Body of pancreas (tissue), 4 donors: ENCODE results near the gene TNRC18. TPM values are rescaled to one million over a fixed set of nuclear protein-coding genes. Genes with fewer than 3 reads are reported as not detected.
"Not testable (repeated sequence)": the region's sequence is repeated elsewhere in the genome, so short reads cannot be mapped to it uniquely, and the experiment has no call there.

ENCODE experiments used
- ATAC-seq: fragments of 150-250 bp; one replicate; pipeline ENCODE4 v1.9.1; 2016
- DNase-seq, 4 donors: peaks; one replicate each; pipeline ENCODE4 v3.0.0-alpha.2; 2019
- H3K27ac ChIP-seq, 4 donors: fragments of 200-600 bp; sonication (generic); 1 replicate in 3 of 4; 2 replicates in 1 of 4; pipeline versions ENCODE4 v1.5.1 to v1.6.1; 2016 to 2019; ENCODE audit warnings: mild to moderate bottlenecking in 1 of 4, mixed read lengths in 1 of 4, moderate library complexity in 1 of 4
- H3K27me3 ChIP-seq, 2 donors: fragments of 200-600 bp; sonication (generic); one replicate each; pipeline ENCODE4 v1.6.0; 2016; ENCODE audit warnings: mild to moderate bottlenecking in 1 of 2
- H3K36me3 ChIP-seq, 2 donors: fragments of 200-600 bp; sonication (generic); replicated peaks in 1 of 2; 2 replicates each; pipeline ENCODE4 v1.5.1; 2016; ENCODE audit warnings: low read depth in 2 of 2; ENCODE audit not compliant: insufficient read depth in 1 of 2
- H3K4me1 ChIP-seq: fragments of 200-600 bp; sonication (generic); one replicate; pipeline ENCODE4 v1.6.0; 2016
- H3K4me3 ChIP-seq, 2 donors: fragments of 200-600 bp; sonication (generic); 1 replicate in 1 of 2; 2 replicates in 1 of 2; pipeline ENCODE4 v1.5.1; 2016 to 2019
- H3K9me3 ChIP-seq, 3 donors: fragments of 200-600 bp; sonication (generic); 1 replicate in 2 of 3; 2 replicates in 1 of 3; pipeline ENCODE4 v1.5.1; 2016
- POLR2A ChIP-seq, 3 donors: fragments of 450-650 bp; IDR thresholded peaks; one replicate each; pipeline ENCODE4 v1.6.1; 2016; ENCODE audit warnings: antibody characterized with exemption in 3 of 3, mild to moderate bottlenecking in 2 of 3
- WGBS, 2 donors: methylation state at CpG; one replicate each; pipeline ENCODE4 v1.1.5; 2017; 5-methylcytosine and 5-hydroxymethylcytosine counted together
- intact Hi-C: fragments of 100-400 bp; cut with DNase I; formaldehyde crosslinking; loops from one replicate; pipeline ENCODE4 v1.15.1; 2023
- total RNA-seq, 2 donors: library from RNA; depleted of rRNA; stranded (reverse); fragments of >200 nt; gene quantifications; one replicate each; pipeline ENCODE4 v1.1.0, GENCODE V29; 2016
- TF ChIP-seq, protein P1 (sequence below), 7 experiments: fragments of 450-650 bp in 4 of 7; fragments of 200-600 bp in 3 of 7; sonication (generic) in 3 of 7; IDR thresholded peaks; one replicate each; pipeline ENCODE4 v1.5.1; 2016 to 2019; ENCODE audit warnings: antibody characterized with exemption in 7 of 7

Gene TNRC18
- total RNA-seq, 2 donors from 2014 or later: 87.9 to 201 TPM

DNA sequence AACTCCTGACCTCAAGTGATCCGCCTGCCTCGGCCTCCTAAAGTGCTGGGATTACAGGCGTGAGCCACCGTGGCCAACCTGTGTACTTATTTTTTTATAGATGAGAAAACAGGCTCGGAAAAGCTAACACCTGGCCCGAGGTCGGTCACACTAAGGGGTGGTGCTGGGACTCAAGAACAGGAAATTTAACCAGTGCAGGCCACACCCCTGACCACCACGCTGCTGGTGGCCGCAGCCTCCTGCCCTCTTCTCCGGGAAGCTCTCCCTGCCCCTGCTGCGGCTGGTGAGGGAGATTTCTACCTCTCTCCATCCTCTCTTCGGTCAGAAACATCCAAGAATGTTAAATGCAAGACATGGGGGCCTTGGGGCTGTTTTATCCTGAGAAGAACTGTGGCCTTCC is 63.2 kb downstream of the TNRC18 start:
- no peak for DNase-seq
- Histone ChIP-seq H3K4me1 (peaks cover 3% of the 10 kb centered on the region), H3K4me3 (no peak overlapping the region), H3K27me3 (no peaks in the 10 kb centered on the region), H3K36me3 (peaks cover 30 to 36% of the 10 kb centered on the region in 2 donors), H3K9me3 (no peaks in the 10 kb centered on the region), H3K27ac (no peak overlapping the region)
- no peak for ATAC-seq
- 79 to 96% methylated on average over 4 to 10 of the region's 12 CpGs for WGBS, 2 donors
- intact Hi-C loops: loop anchor here (5.0 kb wide), 1 partner anchor 92 kb away; no protein-coding TSS in a partner anchor
- TF ChIP-seq, protein P1, sequence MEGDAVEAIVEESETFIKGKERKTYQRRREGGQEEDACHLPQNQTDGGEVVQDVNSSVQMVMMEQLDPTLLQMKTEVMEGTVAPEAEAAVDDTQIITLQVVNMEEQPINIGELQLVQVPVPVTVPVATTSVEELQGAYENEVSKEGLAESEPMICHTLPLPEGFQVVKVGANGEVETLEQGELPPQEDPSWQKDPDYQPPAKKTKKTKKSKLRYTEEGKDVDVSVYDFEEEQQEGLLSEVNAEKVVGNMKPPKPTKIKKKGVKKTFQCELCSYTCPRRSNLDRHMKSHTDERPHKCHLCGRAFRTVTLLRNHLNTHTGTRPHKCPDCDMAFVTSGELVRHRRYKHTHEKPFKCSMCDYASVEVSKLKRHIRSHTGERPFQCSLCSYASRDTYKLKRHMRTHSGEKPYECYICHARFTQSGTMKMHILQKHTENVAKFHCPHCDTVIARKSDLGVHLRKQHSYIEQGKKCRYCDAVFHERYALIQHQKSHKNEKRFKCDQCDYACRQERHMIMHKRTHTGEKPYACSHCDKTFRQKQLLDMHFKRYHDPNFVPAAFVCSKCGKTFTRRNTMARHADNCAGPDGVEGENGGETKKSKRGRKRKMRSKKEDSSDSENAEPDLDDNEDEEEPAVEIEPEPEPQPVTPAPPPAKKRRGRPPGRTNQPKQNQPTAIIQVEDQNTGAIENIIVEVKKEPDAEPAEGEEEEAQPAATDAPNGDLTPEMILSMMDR (IDR thresholded peaks at IDR 0.05): no peak
- TF ChIP-seq POLR2A (IDR thresholded peaks at IDR 0.05): no peak

DNA sequence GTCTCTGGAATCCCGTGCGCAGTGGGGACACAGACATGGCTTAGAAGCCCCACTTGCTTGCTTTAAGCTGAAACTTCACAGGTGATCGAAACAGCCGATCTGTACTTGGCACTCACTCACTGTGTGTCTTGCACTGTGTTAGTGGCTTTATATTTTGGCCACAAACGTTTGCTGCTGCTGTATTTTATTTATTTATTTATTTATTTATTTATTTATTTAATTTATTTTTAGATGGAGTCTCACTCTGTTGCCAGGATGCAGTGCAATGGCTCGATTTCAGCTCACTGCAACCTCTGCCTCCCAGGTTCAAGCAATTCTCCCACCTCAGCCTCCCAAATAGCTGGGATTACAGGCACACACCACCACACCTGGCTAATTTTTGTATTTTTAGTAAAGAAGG is 63.6 kb downstream of the TNRC18 start:
- H3K36me3 ChIP-seq: peaks cover 30 to 36% of the 10 kb centered on the region in 2 donors
- ATAC-seq, H3K27ac ChIP-seq, H3K4me1 ChIP-seq, DNase-seq, H3K9me3 ChIP-seq, H3K4me3 ChIP-seq, H3K27me3 ChIP-seq: not testable (repeated sequence)
- intact Hi-C loops: loop anchor here (5.0 kb wide), 1 partner anchor 92 kb away; no protein-coding TSS in a partner anchor
- WGBS, 2 donors: 83 to 86% methylated on average over 6 of the region's 6 CpGs

DNA sequence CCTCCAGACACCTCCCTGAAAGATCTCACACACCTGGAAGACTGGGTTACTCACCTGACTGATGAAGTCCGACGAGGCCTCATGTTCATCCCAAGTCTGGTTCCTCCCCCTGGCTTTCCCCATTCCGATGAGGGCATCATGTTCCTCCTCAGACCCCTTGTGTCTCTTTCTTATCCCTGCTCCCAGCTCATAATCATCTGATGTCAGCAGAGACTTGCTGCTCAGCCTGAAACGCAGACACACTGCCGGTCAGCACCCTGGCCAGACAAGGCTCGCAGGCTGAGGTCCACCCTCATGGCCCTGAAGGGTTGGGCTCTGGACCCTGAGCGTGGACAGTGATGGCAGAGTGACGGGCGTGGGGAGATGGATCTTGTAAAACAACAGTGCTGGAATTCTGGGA is 64.3 kb downstream of the TNRC18 start:
- Histone ChIP-seq H3K36me3 (peaks cover 30 to 36% of the 10 kb centered on the region in 2 donors), H3K4me1 (peaks cover 14% of the 10 kb centered on the region), H3K4me3 (no peak overlapping the region), H3K27me3 (no peaks in the 10 kb centered on the region), H3K9me3 (no peaks in the 10 kb centered on the region), H3K27ac (no peak overlapping the region)
- DNase-seq (no peak), ATAC-seq (no peak)
- TF ChIP-seq, protein P1 (IDR thresholded peaks at IDR 0.05): no peak
- no peak for TF ChIP-seq POLR2A (IDR thresholded peaks at IDR 0.05)
- 82% methylated on average over 9 of the region's 9 CpGs for WGBS, 2 donors
- intact Hi-C loops: no loop called here

DNA sequence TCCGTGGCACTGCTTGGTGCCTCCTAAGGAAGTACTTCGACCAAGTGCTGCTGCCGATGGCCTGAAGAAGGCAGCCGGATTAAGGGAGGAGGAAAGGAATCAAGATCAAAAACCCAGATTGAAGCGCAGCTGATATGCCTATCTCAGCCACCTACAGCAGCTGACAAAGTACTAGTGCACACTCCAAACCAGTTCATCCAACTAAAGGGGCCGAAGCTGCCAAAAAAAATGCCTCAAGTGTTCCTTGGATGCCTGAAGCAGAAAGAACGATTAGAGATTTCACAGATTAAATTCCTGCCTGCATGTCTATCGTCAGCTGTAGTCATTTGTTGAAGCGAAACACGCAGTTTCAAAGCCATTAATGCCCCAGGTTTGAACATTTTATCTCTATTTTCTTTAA is 65.7 kb downstream of the TNRC18 start:
- TF ChIP-seq, protein P1 (IDR thresholded peaks at IDR 0.05): no peak
- no peak for TF ChIP-seq POLR2A (IDR thresholded peaks at IDR 0.05)
- Histone ChIP-seq H3K4me3 (no peak overlapping the region), H3K27ac (no peak overlapping the region), H3K36me3 (peaks cover 30 to 36% of the 10 kb centered on the region in 2 donors), H3K27me3 (no peaks in the 10 kb centered on the region), H3K4me1 (peaks cover 16% of the 10 kb centered on the region), H3K9me3 (no peaks in the 10 kb centered on the region)
- no peak for DNase-seq
- intact Hi-C loops: no loop called here
- WGBS, 2 donors: 82 to 93% methylated on average over 10 of the region's 10 CpGs
- no peak for ATAC-seq

DNA sequence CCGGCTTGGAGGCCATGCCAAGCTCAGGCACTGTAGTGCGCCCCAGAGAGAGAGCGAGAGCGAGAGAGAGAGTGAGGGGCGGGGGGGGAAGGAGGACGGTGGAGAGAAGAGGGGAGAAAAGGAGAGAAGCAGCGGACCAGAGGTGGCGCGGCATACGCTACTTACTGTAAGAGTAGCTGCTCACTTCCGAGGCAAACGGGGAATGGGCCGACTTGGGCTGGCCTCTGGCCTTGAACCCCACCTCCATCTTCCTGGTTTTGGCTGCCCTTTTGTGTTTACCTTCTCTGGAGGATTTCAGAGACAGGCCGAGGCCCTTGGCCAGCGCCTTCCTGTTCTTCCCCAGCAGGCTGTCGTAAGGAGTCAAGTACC is 66.9 kb downstream of the TNRC18 start:
- Histone ChIP-seq H3K27me3 (no peaks in the 10 kb centered on the region), H3K36me3 (peaks cover 23 to 34% of the 10 kb centered on the region in 2 donors), H3K9me3 (no peaks in the 10 kb centered on the region), H3K27ac (no peak overlapping the region), H3K4me3 (no peak overlapping the region), H3K4me1 (peaks cover 16% of the 10 kb centered on the region)
- ATAC-seq (no peak), DNase-seq (no peak)
- TF ChIP-seq POLR2A (IDR thresholded peaks at IDR 0.05): no peak
- TF ChIP-seq, protein P1 (IDR thresholded peaks at IDR 0.05): no peak
- 88 to 89% methylated on average over 16 of the region's 16 CpGs for WGBS, 2 donors
- intact Hi-C loops: no loop called here
